H1 (cell line): Measurements from ENCODE around the gene KRTAP24-1. TPM values are rescaled to one million over a fixed set of nuclear protein-coding genes. Genes with fewer than 3 reads are reported as not detected.
A peak's percentile ranks its signal among the peaks of the same experiment; 100 is the strongest.

ENCODE experiments used
- HDAC6 ChIP-seq: IDR thresholded peaks from one replicate; pipeline ENCODE4 v1.7.1; 2012; ENCODE audit warnings: low read depth, mild to moderate bottlenecking, inconsistent platforms, low read length, moderate library complexity
- MAX ChIP-seq: IDR thresholded peaks from 2 replicates; pipeline ENCODE4 v1.6.1; 2012; ENCODE audit warnings: inconsistent platforms
- PHF8 ChIP-seq: fragments of 200-600 bp; sonication (generic); conservative IDR thresholded peaks from 2 replicates; pipeline ENCODE4 v1.7.1; 2012; ENCODE audit warnings: low read depth, mild to moderate bottlenecking, inconsistent platforms, low read length, moderate library complexity
- RAD21 ChIP-seq, 2 experiments: IDR thresholded peaks in 1 of 2; conservative IDR thresholded peaks in 1 of 2; 2 replicates each; pipeline ENCODE4 v1.6.1; 2011; ENCODE audit warnings: low read depth in 2 of 2, low read length in 2 of 2, improper control_type of control experiment in 1 of 2, inconsistent platforms in 1 of 2, mild to moderate bottlenecking in 1 of 2, moderate library complexity in 1 of 2
- RFX5 ChIP-seq: IDR thresholded peaks from 2 replicates; pipeline ENCODE4 v1.6.1; 2011; ENCODE audit warnings: low read depth, low read length, improper control_type of control experiment, borderline replicate concordance
- USF2 ChIP-seq: IDR thresholded peaks from 2 replicates; pipeline ENCODE4 v1.6.1; 2011; ENCODE audit warnings: low read length, improper control_type of control experiment
- polyA plus RNA-seq, 7 experiments: library from polyadenylated mRNA; depleted of rRNA in 3 of 7; stranded (reverse) in 5 of 7; unstranded in 2 of 7; fragments of >200 nt in 5 of 7; fragments of 200-250 nt in 2 of 7; gene quantifications; 1 replicate in 5 of 7; 2 replicates in 1 of 7; 4 replicates in 1 of 7; pipeline versions ENCODE4 v1.2.1 to v1.2.3, GENCODE V29; 2011 to 2013; ENCODE audit warnings: missing spikeins in 2 of 7, mixed read lengths in 2 of 7
- total RNA-seq: library from RNA; stranded (reverse); fragmentation: NEBNext Ultra II Directional; extraction: Animal tissue kit (Norgen Biotek cat#: 25700); gene quantifications from 2 replicates; pipeline ENCODE4 v1.2.1, GENCODE V29; 2021

The KRTAP24-1 gene
- total and polyA plus RNA-seq, 2 of the 8 experiments (the other 6 are each of a cell fraction or from before 2014, with no cell fraction given) = not detected

GRCh38 chr21:30268608-30269197, 14.0 kb downstream of the KRTAP24-1 start (continued):
- no peak for TF ChIP-seq RFX5
- no peak for TF ChIP-seq PHF8
- TF ChIP-seq MAX = no peak
- no peak for TF ChIP-seq HDAC6
- TF ChIP-seq USF2 = no peak
- peak; percentile 67 to 68 for TF ChIP-seq RAD21 (IDR thresholded peaks at IDR 0.05 in 1 of 2, conservative IDR thresholded peaks at IDR 0.05 in 1 of 2; ENCODE audit: low read depth in 2 of 2, low read length in 2 of 2)
